ENCODE results near the gene MTUS2.
"Not testable (repeated sequence)": the region's sequence is repeated elsewhere in the genome, so short reads cannot be mapped to it uniquely, and the experiment has no call there.

The MTUS2 gene

DNA sequence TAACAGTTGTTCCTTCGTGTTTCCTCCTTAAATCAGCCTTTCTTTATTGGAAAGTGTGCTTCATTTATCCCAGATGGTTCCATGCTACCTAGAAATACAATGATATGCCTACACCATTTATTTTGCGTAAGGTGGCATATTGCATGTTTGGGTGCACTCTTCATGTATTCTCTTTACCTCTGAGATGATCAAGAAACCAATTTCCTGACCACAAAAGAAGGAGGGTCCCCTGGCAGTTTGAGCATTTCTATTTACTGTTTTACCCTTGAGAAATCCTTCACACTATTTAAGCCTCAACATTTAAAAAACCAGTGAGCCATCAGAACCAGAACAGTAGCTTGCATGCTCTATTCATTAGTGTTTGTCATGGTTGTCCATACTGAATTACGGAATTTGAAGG, 354.0 kb downstream of the MTUS2 start:
- DNase-seq: no peak

DNA sequence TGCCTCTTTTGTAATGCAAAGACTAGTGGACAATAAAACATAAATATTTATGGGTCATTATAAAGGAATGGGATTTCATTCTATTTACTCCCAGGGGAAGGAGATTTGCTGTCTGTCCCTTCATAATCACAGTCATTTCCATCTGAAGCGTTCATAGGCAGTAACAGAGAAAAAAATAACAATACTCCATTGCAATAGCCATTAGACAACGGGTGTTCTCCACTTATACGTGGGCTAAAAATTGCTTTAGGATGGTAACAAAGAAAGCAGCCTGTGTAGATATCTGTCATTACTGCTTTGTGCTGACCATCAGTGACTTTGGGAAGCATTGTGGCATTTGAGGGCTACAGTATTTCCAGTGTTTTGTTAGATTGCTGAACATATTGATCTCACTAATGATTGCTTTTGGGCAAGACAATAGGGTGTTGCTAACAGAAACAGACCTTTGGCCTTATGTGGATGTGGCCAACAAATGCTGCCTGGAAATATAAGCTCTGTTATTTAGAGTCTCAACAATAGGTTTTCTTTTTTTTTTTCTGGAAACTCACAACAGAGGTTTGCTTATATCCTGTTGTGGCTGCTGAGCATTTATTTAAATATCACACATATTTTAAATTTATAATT, 355.2 kb downstream of the MTUS2 start:
- no peak for DNase-seq

DNA sequence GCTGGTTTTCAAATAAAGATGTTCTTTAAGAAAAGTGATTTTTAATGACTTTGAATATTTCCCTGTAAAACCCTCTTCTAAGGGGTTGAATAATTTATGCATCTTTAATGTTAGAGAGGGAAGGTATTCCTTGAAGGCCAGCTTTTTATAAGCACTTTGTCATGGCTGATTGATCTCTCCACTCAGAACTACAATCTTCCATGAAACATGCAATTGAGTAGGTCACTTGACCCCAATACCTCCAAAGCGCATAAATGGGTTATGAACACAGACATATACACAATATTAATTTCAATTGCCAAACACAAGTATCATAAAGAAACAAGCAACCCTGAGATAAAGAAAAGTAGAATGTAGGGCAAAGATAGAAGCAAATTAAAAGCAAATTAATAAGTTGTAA, 359.9 kb downstream of the MTUS2 start:
- no peak for DNase-seq

DNA sequence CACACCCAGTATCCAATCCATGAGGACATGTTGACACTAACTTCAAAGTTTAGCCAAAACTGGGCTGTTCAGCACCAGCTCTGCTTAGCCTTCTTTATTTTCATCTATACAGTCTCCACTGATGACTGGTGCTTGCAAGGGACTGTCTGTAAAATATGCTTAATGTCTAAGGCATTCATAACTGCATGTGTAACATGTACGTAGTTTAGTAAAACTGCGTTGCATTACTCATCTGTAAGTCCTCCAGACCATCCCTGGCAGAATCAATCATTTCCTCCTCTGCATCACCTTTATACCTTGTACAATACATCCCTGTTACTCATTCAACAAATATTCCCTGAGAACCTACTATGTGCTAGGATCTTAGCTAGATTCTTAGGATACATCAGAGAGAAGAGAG, 362.1 kb downstream of the MTUS2 start:
- no peak for DNase-seq

DNA sequence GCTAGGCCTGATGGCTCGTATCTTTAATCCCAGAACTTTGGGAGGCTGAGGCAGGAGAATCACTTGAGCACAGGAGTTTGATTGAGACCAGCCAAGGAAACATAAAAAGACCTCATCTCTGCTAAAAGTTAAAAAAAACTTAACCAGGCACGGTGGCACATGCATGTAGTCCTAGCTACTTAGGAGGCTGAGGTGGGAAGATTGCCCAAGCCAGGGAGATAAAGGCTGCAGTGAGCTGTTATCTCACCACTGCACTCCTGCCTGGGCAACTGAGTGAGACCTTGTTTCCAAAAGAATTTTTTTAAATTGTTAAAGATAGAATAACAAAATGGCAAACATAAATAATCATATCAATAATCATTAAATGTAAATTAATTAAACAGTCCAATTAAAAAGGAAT, 365.8 kb downstream of the MTUS2 start:
- no peak for DNase-seq

DNA sequence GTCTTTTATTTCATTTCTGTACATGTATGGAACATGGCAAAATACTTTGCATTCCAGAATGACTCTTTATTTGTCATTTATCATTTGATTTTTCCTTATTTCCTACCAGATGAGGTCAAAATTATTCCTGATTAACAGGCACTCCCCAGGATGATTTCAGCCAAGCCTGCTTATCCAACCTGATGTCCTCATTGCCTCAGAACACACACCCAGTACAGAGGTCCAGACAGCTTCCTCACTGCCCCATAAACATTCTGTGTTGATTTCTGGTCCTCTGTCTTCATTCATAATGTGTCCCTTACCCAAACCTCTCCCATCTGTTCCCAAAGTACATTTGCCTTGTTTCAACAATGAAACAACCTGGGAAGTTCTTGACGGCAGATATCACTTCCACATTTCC, 367.4 kb downstream of the MTUS2 start:
- no peak for DNase-seq

DNA sequence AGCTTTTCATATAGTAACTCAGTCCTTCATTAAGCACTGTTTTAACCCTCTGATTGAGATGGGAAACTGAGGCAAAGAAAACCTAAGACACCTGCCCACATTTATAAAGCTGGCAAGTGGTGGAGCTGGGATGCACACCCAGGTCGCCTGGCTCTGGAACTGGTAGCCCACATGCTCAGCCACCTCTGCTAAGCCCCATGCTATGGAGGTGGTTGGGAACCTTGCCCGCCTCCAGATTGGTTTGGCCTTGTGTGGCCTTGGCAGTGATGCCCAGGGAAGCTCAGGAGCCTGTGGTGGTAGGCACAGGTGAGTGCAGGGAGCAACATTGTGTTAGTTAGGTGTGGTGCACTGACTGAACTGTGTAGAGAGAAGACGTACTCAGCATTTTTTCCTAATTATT, 370.2 kb downstream of the MTUS2 start:
- DNase-seq: no peak

DNA sequence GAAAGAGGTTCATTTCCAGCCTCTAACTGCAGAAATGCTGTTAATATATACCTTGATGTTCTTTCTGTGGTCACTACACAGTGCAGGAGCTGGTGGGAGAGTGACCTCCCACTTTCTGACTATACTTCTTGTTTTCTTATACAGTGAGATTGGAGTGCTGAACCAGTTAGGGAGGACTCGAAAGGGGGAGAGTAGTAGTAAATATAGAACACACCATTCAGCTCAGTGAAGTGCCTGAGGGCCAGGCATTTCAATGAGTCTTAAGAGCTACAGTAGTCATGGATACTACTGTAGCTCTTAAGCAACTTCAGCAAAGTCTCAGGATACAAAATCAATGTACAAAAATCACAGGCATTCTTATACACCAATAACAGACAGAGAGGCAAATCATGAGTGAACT, 372.9 kb downstream of the MTUS2 start:
- DNase-seq: no peak

DNA sequence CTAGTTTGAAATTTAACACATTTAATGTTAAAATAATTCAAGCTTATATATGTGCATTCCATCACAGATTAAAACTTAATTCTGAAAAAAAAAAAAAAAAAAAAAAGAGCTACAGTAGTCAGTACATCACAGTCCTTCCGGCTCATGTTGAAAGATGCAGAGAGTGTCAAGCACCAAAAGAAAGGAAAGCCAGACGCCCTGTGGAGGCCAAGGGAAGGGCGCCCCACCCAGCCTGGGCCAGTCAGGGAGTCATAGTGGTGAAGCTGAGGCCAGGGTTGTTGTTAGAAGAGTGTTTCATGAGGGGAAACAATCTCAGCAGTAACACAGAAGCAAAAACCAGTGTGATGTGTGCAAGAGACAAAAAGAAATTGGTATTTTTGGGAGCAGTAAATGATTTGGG, 375.3 kb downstream of the MTUS2 start:
- no peak for DNase-seq

DNA sequence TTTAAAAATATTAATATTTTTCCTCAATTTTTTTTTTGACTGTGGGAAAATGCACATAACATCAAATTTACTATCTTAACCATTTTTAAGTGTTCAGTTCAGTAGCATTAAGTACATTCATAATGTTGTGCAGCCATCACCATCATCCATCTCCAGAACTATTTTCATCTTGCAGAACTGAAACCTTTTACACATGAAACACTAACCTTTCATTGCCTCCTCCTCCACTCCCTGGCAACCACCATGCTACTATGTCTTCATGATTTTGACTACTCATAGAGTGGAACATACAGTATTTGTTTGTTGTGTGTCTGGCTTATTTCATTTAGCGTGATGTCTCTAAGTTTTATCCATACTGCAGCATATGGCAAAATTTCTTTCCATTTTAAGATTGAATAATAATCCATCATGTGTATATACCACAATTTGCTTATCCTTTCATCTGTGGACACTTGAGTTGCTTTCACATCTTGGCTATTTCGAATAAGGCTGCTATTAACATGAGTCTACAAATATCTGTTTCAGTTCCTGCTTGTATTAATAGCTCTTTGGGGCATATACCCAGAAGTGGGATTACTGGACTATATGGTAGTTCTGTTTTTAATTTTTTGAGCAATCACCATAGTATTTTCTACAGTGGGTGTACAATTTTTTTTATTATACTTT, 376.4 kb downstream of the MTUS2 start:
- DNase-seq: no peak

DNA sequence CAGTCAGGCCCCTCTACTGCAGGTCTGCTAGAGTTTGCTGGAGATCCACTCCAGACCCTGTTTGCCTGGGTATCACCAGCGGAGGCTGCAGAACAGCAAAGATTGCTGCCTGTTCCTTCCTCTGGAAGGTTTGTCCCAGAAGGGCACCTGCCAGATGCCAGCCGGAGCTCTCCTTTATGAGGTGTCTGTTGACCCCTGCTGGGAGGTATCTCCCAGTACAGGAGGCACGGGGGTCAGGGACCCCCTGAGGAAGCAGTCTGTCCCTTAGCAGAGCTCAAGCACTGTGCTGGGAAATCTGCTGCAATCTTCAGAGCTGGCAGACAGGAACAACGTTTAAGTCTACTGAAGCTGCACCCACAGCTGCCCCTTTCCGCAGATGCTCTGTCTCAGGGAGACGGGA, 382.6 kb downstream of the MTUS2 start:
- DNase-seq: not testable (repeated sequence)

DNA sequence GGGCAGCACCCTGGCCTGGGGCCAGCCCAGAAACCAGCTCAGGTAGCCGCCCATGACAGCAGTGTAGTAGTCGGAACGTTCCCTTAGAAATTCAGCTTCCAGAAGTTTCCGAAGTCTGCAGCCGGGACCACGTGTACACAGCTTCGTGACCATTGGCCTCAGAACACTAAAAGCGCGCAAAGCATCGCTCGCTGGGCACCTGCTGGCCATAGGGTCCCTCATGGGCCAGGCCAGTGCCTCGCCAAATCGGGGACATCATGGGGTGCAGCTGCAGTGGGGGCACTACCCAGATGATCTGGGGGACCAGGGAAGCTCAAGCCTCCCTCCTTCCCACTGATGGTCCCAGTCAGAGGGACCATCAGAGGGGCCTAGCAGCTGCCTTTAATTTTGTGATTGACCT, 384.5 kb downstream of the MTUS2 start:
- no peak for DNase-seq

DNA sequence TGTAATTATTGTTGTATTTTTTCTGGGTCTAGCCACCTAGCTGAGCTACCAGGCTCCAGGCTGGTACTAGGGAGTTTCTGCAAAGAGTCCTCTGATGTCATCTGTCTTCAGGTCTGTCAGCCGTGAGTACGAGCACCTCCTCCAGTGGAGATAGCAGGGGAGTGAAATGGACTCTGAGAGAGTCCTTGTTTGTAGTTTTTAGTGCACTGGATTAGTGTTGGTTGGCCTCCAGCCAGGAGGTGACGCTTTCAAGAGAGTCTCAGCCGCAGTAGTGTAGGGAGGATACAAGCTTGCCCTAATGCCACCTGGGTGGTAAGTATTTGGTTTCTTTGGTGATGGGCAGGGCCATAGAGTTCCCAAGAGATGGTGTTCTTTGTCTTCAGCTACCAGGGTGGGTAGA, 390.5 kb downstream of the MTUS2 start:
- no peak for DNase-seq

DNA sequence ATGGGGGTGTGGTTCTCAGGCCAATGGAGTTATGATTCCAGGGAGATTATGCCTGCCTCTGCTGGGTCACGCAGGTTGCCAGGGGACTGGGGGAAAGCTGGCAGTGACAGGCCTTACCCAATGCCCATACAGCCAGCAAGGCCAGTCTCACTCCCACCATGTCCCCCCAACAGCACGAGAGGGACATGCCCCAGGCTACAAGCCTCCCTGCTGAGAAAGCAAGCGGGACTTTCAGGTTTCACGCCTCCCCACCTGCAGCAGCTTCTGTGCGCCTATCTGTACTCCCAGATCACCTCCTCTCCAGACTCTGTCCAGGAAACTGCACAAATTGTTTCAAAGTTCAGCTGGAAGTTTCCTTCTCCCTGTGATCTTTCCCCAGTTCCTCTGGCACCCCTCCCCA, 391.0 kb downstream of the MTUS2 start:
- not testable (repeated sequence) for DNase-seq

DNA sequence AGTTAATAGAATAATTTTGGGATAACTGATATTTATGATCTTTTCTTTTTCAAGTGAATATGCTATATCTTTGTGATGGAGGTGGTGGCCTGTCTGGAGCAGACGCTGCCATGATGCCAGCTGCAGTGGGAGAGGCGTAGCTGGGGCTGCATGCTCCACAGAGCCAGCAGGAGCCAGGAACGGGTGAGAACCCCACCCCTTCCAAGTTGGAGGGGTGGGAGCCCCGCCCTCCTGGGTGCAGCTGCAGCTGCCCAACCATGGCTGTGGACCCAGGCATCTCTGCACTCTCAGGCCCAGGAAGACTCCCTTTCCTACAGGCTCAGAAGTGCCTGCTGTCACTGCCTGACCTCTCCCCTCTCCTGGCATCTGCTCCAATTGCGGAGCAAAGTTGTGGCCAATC, 402.3 kb downstream of the MTUS2 start:
- DNase-seq: no peak

DNA sequence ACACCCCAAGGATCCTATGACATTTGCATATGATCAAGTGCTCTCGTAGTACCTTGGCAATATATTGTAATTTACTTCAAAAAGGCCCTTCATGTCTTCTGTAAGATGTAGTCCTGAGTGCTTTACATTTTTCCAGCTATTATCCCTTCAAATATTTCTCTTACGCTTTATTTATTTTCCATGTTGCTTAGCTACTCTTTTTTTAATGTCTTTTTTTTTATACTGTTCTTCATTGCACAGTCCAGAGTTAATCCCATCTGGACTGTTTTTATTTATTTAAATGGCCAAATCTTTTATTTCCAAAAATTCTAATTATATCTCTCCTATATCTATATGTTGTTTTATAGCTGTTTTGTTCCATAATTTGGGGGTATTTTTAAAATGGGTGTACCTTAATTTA, 404.1 kb downstream of the MTUS2 start:
- DNase-seq: no peak

DNA sequence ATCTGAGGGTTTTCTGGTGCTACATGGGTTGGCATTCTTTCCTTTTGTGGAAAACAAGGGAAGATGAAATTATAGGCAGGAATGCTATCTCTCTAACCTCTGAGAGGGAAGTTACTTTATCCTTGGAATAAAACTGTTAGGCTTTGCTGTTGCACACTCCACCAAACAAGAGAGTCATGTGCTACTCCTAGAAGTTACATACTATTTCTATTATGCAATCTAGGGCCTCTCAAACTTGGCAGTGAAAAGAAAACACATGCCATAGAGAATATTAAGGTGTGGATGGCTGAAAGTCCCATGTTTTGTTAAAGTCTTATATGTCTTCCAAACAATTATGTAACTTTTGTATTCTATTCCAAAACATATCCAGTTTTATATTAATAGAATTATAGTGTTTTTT, 407.4 kb downstream of the MTUS2 start:
- DNase-seq: no peak

DNA sequence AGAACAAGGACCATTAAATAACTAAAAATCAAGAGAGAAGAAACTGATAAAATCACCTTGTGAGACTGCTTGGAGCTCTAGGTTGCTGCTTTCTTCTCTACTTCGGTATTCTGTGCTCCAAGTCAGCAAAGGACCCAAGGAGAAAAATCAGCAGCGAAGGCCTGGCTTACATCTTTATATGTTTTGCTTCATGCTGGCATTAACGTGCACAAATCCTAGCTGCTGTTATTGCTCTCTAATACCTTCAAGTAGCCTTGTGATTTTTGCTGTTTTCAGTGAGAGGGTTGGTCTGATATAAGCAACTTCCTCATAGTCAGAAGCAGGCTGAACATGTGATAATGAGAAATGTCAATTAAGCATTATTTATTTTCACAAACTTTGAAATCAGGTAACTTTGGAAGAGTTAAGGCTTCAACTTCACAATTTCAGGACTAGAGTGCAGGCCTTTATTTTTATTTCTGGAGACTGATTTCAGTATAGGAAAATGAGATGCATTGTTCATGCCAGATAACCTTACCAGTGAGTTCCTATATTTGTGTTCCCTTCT, 410.2 kb downstream of the MTUS2 start:
- DNase-seq: no peak

DNA sequence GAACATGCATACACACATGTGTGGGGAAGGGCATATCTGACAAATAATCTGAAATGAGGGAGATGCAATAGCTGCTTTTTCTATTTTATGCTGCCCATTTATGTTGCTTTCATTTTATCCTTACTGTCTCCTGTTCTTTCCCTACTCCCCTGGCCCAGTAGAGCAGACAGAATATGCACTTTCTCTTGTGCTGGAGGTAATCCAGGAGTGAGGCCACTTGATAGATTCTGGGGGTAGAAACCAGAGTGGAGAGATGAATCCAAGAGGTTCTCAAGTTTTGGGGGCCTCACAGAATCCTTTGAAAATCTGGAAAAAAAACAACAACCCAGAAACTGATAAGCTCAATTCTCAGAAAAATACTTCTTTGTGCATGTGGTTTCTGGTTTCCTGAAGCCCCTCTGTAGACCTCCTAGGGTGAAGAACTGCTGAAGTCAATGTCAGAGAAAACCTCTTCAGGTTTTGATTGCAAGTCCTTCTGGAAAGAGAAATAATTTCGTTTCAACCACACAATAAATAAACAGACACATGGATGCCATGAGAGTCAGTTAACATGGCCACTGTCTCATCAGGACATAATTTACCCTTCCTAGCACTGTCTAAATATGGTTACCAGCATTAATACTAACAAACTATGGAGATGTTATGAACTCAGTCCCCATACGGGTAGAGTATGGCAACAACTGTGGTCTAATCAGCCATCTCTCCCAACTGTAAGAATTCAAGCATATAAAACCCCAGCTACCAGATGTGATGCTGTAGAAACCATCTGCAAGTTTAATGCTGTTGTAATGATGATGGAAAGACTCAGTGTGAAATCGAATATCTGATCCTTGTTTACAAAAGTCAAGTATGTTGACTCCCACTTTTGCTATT, 419.8 kb downstream of the MTUS2 start:
- DNase-seq: no peak

DNA sequence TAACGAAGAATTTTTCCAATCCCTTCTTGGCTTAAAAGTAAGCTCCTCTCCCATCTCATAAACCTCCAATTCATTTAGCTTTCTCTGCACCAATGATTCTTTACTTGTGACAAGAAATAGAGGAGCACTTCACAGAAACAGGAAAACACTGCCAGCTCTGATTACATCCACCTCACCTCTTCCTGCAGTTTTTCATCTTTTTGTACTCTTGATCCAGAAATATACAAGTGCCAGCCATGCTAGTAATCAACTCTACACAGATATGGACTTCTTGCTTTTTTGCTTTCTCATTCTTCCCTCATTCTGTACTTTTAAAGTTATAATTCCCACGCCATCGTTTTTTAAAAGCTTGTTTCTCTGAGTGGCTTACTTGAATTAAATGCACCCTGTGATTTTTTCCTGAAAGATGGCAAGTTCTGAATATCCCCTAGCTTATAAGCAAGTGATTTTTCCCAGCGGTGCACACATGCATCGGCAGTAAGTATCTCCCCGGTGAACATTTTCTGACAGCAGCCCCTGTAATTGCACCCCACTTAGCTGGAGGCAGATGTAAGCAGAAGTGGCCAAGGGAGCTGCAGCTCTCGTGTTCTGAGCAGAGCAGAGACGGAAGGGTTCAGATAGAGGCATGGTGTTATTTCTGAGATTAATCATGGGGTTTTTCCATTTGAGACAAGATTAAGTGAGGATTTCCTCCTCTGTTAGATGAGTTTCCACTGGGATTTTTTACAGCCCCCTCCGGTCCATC, 434.7 kb downstream of the MTUS2 start:
- DNase-seq: no peak

DNA sequence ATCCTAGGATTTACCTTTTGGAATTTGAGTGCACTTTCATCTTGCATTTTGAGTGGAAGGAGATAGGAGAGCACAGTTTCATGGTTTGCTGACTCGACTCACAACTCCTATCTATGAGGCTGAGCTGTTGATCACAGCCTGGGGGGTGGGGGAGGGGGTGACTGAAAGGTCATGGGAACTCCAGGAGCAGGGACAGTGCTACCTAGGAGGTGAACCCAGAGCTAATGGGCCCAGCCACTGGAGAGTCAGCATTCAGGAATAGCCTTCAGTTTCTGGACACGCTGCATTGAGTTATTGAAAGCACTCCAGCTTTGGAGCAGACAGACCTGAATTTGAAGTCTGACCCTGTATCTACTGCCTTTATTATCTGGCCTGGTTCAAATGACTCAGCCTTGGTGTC, 435.4 kb downstream of the MTUS2 start:
- no peak for DNase-seq

DNA sequence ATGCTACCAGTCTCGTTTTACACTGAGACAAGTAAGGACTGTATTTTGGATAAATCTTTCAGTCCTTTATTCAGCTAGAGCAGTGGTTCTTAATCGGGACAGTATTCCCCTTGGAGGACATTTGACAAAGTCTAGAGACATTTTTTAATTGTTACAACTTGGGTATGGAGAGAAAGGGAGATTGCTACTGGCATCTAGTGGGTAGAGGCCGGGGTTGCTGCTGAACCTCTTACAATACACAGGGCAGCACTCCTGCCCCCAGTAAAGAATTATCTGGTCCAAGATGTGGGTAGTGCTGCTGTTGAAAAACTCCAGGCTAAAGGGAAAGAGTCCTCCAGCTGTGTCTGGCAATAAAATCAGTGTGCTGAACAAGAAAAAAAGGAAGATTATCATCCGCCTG, 440.5 kb downstream of the MTUS2 start:
- DNase-seq: no peak

DNA sequence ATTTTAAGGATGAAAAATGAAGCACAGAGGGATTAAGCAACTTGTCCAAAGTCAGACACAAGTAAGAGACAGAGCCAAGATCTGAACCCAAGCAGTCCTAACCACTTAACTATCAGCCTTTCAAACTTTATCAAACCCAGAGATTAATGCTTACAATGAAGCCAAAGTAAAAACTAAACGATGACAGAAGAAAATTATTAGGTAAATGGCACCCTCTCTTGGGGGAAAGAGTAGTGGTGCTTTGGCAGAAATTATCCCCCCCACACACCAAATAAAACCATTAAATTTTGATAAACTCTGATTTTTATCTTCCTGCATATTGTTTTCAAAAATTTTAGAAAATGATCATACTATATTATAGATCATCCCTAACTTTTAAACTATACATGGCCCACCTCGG, 446.1 kb downstream of the MTUS2 start:
- no peak for DNase-seq

All from activated CD4-positive, alpha-beta T cell treated with anti-CD3 and anti-CD28 coated beads for 1 hour (primary cell).